Osteoblast (primary cell): Measurements from ENCODE around the gene LMAN1. TPM values are rescaled to one million over a fixed set of nuclear protein-coding genes. Genes with fewer than 3 reads are reported as not detected.

Experiments
- DNase-seq: peaks from one replicate; pipeline ENCODE4 v3.0.0; 2011; ENCODE audit warnings: low spot score, mixed read lengths; ENCODE audit not compliant: insufficient read length; ENCODE audit errors: missing footprints
- H2AFZ ChIP-seq: 2 replicates; pipeline ENCODE4 v1.6.0; 2011; ENCODE audit warnings: mild to moderate bottlenecking, low read length
- H3K27ac ChIP-seq: 2 replicates; pipeline ENCODE4 v1.5.1; 2011; ENCODE audit warnings: mild to moderate bottlenecking, low read depth, low read length, moderate library complexity
- H3K27me3 ChIP-seq: 2 replicates; pipeline ENCODE4 v1.6.0; 2012; ENCODE audit warnings: mild to moderate bottlenecking, control low read depth, inconsistent platforms, low read length, moderate library complexity; ENCODE audit not compliant: insufficient read depth
- H3K36me3 ChIP-seq: 2 replicates; pipeline ENCODE4 v1.5.1; 2011; ENCODE audit warnings: mild to moderate bottlenecking, low read length, control low read depth, moderate library complexity; ENCODE audit not compliant: insufficient read depth
- H3K4me1 ChIP-seq: 2 replicates; pipeline ENCODE4 v1.5.1; 2011; ENCODE audit warnings: mild to moderate bottlenecking, low read length, control low read depth, moderate library complexity; ENCODE audit not compliant: insufficient read depth
- H3K4me2 ChIP-seq: 2 replicates; pipeline ENCODE4 v1.6.0; 2011; ENCODE audit warnings: mild to moderate bottlenecking, low read length; ENCODE audit not compliant: insufficient read depth
- H3K4me3 ChIP-seq: fragments of 200-600 bp; sonication (generic); 3 replicates; pipeline ENCODE4 v1.5.1; 2012; ENCODE audit warnings: mild to moderate bottlenecking, low read length, inconsistent platforms; ENCODE audit not compliant: insufficient read depth
- H3K79me2 ChIP-seq: 2 replicates; pipeline ENCODE4 v1.6.0; 2012; ENCODE audit warnings: mild to moderate bottlenecking, low read length, control low read depth, inconsistent platforms; ENCODE audit not compliant: insufficient read depth
- H3K9me3 ChIP-seq: 2 replicates; pipeline ENCODE4 v1.5.1; 2011; ENCODE audit warnings: low read depth, low read length, control low read depth
- H4K20me1 ChIP-seq: 2 replicates; pipeline ENCODE4 v1.6.0; 2012; ENCODE audit warnings: mild to moderate bottlenecking, low read length, control low read depth; ENCODE audit not compliant: insufficient read depth
- total RNA-seq: library from RNA; depleted of rRNA; stranded (reverse); fragments of >200 nt; gene quantifications from 2 replicates; pipeline ENCODE4 v1.2.3, GENCODE V29; 2012
- TF ChIP-seq, protein P1 (sequence below): IDR thresholded peaks from 2 replicates; pipeline ENCODE4 v1.5.1; 2011; ENCODE audit warnings: mild to moderate bottlenecking, low read depth, low read length, moderate library complexity; ENCODE audit errors: extremely low read depth

Gene LMAN1
- total RNA-seq, 1 donor: 210 TPM

- Histone ChIP-seq H3K27ac (no peak overlapping the region), H3K4me2 (no peak overlapping the region), H3K9me3 (no peaks in the 10 kb centered on the region), H2AFZ (no peak overlapping the region), H3K4me1 (no peaks in the 10 kb centered on the region), H4K20me1 (no peaks in the 10 kb centered on the region), H3K27me3 (no peaks in the 10 kb centered on the region), H3K4me3 (no peak overlapping the region), H3K79me2 (no peaks in the 10 kb centered on the region), H3K36me3 (no peaks in the 10 kb centered on the region)
- TF ChIP-seq, protein P1, sequence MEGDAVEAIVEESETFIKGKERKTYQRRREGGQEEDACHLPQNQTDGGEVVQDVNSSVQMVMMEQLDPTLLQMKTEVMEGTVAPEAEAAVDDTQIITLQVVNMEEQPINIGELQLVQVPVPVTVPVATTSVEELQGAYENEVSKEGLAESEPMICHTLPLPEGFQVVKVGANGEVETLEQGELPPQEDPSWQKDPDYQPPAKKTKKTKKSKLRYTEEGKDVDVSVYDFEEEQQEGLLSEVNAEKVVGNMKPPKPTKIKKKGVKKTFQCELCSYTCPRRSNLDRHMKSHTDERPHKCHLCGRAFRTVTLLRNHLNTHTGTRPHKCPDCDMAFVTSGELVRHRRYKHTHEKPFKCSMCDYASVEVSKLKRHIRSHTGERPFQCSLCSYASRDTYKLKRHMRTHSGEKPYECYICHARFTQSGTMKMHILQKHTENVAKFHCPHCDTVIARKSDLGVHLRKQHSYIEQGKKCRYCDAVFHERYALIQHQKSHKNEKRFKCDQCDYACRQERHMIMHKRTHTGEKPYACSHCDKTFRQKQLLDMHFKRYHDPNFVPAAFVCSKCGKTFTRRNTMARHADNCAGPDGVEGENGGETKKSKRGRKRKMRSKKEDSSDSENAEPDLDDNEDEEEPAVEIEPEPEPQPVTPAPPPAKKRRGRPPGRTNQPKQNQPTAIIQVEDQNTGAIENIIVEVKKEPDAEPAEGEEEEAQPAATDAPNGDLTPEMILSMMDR: no peak
- no peak for DNase-seq
These were observed 23.3 kb upstream of the LMAN1 start for GRCh38 chr18:59382383-59382782.

DNA sequence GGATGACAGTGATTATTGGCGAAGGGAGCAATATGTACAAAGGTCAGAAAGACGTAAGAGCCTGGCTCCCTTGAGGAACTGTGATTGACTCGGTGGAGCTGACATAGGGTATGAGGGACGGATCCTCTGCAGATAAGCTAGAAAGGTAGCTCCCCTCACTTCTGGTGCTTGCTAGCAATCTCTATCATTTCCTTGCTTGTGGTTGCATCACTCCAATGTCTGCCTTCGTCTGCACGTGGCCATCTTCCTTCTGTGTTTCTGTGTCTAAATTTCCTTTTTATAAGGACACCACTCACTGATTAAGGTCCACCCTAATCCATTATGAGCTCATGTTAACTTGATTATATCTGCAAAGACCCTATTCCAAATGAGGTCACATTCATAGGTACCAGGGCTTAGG, 22.9 kb upstream of the LMAN1 start:
- DNase-seq: no peak
- H3K36me3 ChIP-seq: no peaks in the 10 kb centered on the region
- no peaks in the 10 kb centered on the region for H3K4me1 ChIP-seq
- no peaks in the 10 kb centered on the region for H3K27me3 ChIP-seq
- no peak overlapping the region for H3K4me2 ChIP-seq
- H4K20me1 ChIP-seq: no peaks in the 10 kb centered on the region
- H3K9me3 ChIP-seq: no peaks in the 10 kb centered on the region
- H3K79me2 ChIP-seq: no peaks in the 10 kb centered on the region
- H2AFZ ChIP-seq: no peak overlapping the region
- H3K4me3 ChIP-seq: no peak overlapping the region
- no peak overlapping the region for H3K27ac ChIP-seq
- TF ChIP-seq, protein P1: no peak

DNA sequence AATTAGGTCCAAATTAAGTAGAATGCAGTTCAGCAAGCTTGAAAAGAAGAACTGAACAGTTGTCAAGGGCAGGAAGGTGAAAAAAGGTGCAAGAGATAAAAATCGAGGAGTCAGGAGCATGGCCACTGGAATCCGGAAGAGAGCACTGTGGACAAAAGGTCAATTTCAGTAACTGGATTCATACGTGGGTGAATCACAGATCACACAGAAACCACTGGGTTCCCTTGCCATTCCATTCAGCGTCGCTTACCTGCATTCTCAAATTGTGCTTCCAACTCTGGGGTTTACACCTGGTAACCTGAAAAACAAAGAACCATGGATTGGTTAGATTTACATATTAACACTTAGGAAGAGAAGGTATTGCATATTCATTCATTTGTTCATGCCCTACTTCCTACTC, 21.6 kb upstream of the LMAN1 start:
- no peaks in the 10 kb centered on the region for H3K27me3 ChIP-seq
- no peak overlapping the region for H2AFZ ChIP-seq
- H3K36me3 ChIP-seq: no peaks in the 10 kb centered on the region
- H3K4me1 ChIP-seq: no peaks in the 10 kb centered on the region
- no peak overlapping the region for H3K4me3 ChIP-seq
- no peak overlapping the region for H3K4me2 ChIP-seq
- H3K79me2 ChIP-seq: no peaks in the 10 kb centered on the region
- no peak overlapping the region for H3K27ac ChIP-seq
- no peaks in the 10 kb centered on the region for H4K20me1 ChIP-seq
- TF ChIP-seq, protein P1: no peak
- no peaks in the 10 kb centered on the region for H3K9me3 ChIP-seq
- no peak for DNase-seq

DNA sequence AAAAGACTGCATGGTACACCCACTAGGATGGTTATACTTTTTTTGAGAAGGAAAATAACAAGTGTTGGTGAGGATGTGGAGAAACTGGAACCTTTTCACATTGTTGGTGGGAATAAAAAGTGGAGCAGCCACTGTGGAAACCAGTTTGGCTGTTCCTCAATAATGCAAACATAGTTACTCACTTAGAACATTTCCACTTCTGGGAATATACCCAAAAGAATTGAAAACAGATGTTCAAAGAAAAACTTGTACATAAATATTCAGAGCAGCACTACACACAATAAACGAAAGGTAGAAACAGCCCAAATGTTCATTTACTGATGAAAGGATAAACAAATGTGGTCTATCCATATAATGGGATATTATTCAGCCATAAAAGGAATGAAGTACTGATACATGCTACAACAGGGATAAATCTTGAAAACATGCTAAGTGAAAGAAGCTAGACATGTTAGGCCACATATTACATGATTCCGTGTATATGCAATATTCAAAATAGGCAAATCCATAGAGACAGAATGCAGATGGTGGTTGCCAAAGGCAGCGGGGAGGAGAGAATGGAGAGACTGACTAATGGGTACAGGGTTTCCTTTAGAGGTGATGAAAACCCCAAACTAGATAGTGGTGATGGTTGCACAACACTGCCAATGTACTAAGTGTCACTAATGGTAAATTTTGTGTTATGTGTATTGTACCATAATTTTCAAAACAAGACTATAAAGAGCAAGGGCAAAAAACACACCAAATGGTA, 20.9 kb upstream of the LMAN1 start:
- Histone ChIP-seq H3K79me2 (no peaks in the 10 kb centered on the region), H3K4me3 (no peak overlapping the region), H3K4me2 (no peak overlapping the region), H3K27ac (no peak overlapping the region), H3K4me1 (no peaks in the 10 kb centered on the region), H3K36me3 (no peaks in the 10 kb centered on the region), H4K20me1 (no peaks in the 10 kb centered on the region), H2AFZ (no peak overlapping the region), H3K9me3 (no peaks in the 10 kb centered on the region), H3K27me3 (no peaks in the 10 kb centered on the region)
- TF ChIP-seq, protein P1: no peak
- DNase-seq: no peak
